ENCODE results near the gene KCNJ1. TPM values are rescaled to one million over a fixed set of nuclear protein-coding genes. Genes with fewer than 3 reads are reported as not detected.

Gene KCNJ1
- total RNA-seq, 1 donor from 2014 or later: 0.41 TPM

GRCh38 chr11:128914216-128915148 is 47.4 kb upstream of the KCNJ1 start:
- H3K4me3 ChIP-seq: no peak overlapping the region
- H3K4me1 ChIP-seq: no peaks in the 10 kb centered on the region
- peaks cover 12% of the 10 kb centered on the region for H3K27me3 Mint-ChIP-seq (ENCODE audit: insufficient read depth, low read depth)
- H3K27ac ChIP-seq: no peak overlapping the region
- H3K4me1 Mint-ChIP-seq: peaks cover 22% of the 10 kb centered on the region
- no peaks in the 10 kb centered on the region for H3K79me2 ChIP-seq (ENCODE audit: low read depth)
- DNase-seq (ENCODE audit: low spot score): no peak
- no peaks in the 10 kb centered on the region for H3K9me3 ChIP-seq (ENCODE audit: low read depth)
- no peak overlapping the region for H2AFZ ChIP-seq (replicated peaks)
- no peaks in the 10 kb centered on the region for H3F3A ChIP-seq (ENCODE audit: low read depth)
- H3K36me3 Mint-ChIP-seq: no peaks in the 10 kb centered on the region
- H3K36me3 ChIP-seq: no peaks in the 10 kb centered on the region
- no peak overlapping the region for H3K4me3 Mint-ChIP-seq
- H3K9me3 Mint-ChIP-seq: peaks cover 12% of the 10 kb centered on the region
- H3K9ac ChIP-seq: no peak overlapping the region
- no peaks in the 10 kb centered on the region for H4K20me1 ChIP-seq (ENCODE audit: low read depth)
- H3K27me3 ChIP-seq: peaks cover 5% of the 10 kb centered on the region
- H3K27ac Mint-ChIP-seq: no peak overlapping the region
- no peak overlapping the region for H3K4me2 ChIP-seq
- TF ChIP-seq EZH2phosphoT487 (IDR thresholded peaks at IDR 0.05): no peak
- TF ChIP-seq CTCF (IDR thresholded peaks at IDR 0.05): no peak
- TF ChIP-seq EZH2 (IDR thresholded peaks at IDR 0.05): no peak

GRCh38 chr11:128913806-128914205 is 46.7 kb upstream of the KCNJ1 start:
- H3K79me2 ChIP-seq (ENCODE audit: low read depth): no peaks in the 10 kb centered on the region
- TF ChIP-seq EZH2phosphoT487 (IDR thresholded peaks at IDR 0.05) (no peak), CTCF (IDR thresholded peaks at IDR 0.05) (no peak), EZH2 (IDR thresholded peaks at IDR 0.05) (no peak)
- Mint-ChIP-seq H3K4me1 (peaks cover 22% of the 10 kb centered on the region), H3K36me3 (no peaks in the 10 kb centered on the region), H3K4me3 (no peak overlapping the region), H3K9me3 (peaks cover 12% of the 10 kb centered on the region), H3K27me3 (ENCODE audit: insufficient read depth, low read depth) (peaks cover 14% of the 10 kb centered on the region), H3K27ac (no peak overlapping the region)
- H4K20me1 ChIP-seq (ENCODE audit: low read depth): no peaks in the 10 kb centered on the region
- H3F3A ChIP-seq (ENCODE audit: low read depth): no peaks in the 10 kb centered on the region
- no peak overlapping the region for H3K4me3 ChIP-seq
- peaks cover 12% of the 10 kb centered on the region for H3K27me3 ChIP-seq
- no peak overlapping the region for H3K4me2 ChIP-seq
- no peak overlapping the region for H2AFZ ChIP-seq (replicated peaks)
- DNase-seq (ENCODE audit: low spot score): no peak
- no peak overlapping the region for H3K27ac ChIP-seq
- no peak overlapping the region for H3K9ac ChIP-seq
- H3K9me3 ChIP-seq (ENCODE audit: low read depth): no peaks in the 10 kb centered on the region
- no peaks in the 10 kb centered on the region for H3K4me1 ChIP-seq
- no peaks in the 10 kb centered on the region for H3K36me3 ChIP-seq

GRCh38 chr11:128911701-128912100 is 44.6 kb upstream of the KCNJ1 start:
- Histone ChIP-seq H3K4me2 (no peak overlapping the region), H3K4me3 (no peak overlapping the region), H3K9me3 (ENCODE audit: low read depth) (no peaks in the 10 kb centered on the region), H3K79me2 (ENCODE audit: low read depth) (no peaks in the 10 kb centered on the region), H3K4me1 (no peaks in the 10 kb centered on the region), H3K27me3 (peaks cover 30% of the 10 kb centered on the region), H4K20me1 (ENCODE audit: low read depth) (no peaks in the 10 kb centered on the region), H3K9ac (no peak overlapping the region), H3K27ac (no peak overlapping the region), H2AFZ (replicated peaks) (no peak overlapping the region), H3K36me3 (no peaks in the 10 kb centered on the region), H3F3A (ENCODE audit: low read depth) (peaks cover 8% of the 10 kb centered on the region)
- no peak overlapping the region for H3K4me3 Mint-ChIP-seq
- peaks cover 12% of the 10 kb centered on the region for H3K9me3 Mint-ChIP-seq
- TF ChIP-seq EZH2 (IDR thresholded peaks at IDR 0.05) (no peak), EZH2phosphoT487 (IDR thresholded peaks at IDR 0.05) (no peak), CTCF (IDR thresholded peaks at IDR 0.05) (no peak)
- H3K36me3 Mint-ChIP-seq: no peaks in the 10 kb centered on the region
- peaks cover 12% of the 10 kb centered on the region for H3K4me1 Mint-ChIP-seq
- no peak for DNase-seq (ENCODE audit: low spot score)
- no peak overlapping the region for H3K27ac Mint-ChIP-seq
- peaks cover 8% of the 10 kb centered on the region for H3K27me3 Mint-ChIP-seq (ENCODE audit: insufficient read depth, low read depth)

Measured in neural progenitor cell (in vitro differentiated cells).